Neural cell (in vitro differentiated cells): ENCODE measurements around the gene CGNL1.

ENCODE experiments used
- EP300 ChIP-seq: fragments of 450-650 bp; conservative IDR thresholded peaks from 2 replicates; pipeline ENCODE4 v1.6.1; 2014; ENCODE audit warnings: antibody characterized with exemption, mild to moderate bottlenecking, moderate library complexity; ENCODE audit not compliant: poor library complexity, severe bottlenecking
- EZH2 ChIP-seq: fragments of 200-600, 300-800 bp; shearing (Covaris generic), sonication (generic); IDR thresholded peaks from 2 replicates; pipeline ENCODE4 v1.6.1; 2014; ENCODE audit warnings: antibody characterized with exemption, low read length, borderline replicate concordance, mild to moderate bottlenecking; ENCODE audit not compliant: insufficient read depth, poor library complexity, severe bottlenecking
- SMC3 ChIP-seq: fragments of 450-650 bp; conservative IDR thresholded peaks from 2 replicates; pipeline ENCODE4 v1.6.1; 2014; ENCODE audit warnings: antibody characterized with exemption, mild to moderate bottlenecking, moderate library complexity; ENCODE audit not compliant: poor library complexity

DNA sequence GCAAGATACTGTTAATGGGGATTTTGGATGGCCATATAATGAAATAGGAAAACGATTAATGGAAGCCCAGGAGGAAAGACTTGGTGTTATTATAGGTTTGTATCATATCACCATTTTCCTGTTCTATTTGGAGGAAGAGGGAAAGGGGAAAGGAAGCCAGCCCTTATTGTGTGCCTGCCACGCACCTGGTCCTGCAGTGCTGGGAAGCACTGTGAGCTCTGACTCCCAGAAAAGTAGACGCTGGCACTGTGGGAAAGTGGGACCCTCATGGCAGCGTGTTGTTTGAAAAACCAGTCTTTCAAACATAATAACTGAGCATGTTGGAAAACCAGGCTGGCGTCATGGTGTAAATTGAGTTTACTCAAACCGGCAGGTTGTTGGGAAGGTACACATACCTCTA is 22.0 kb downstream of the CGNL1 start:
- no peak for TF ChIP-seq SMC3
- no peak for TF ChIP-seq EP300
- TF ChIP-seq EZH2, result no peak
